Occipital lobe (tissue), 2 donors: ENCODE results near the gene CTBP2. TPM values are rescaled to one million over a fixed set of nuclear protein-coding genes. Genes with fewer than 3 reads are reported as not detected.
A peak's percentile ranks its signal among the peaks of the same experiment; 100 is the strongest.
"Not testable (repeated sequence)": the region's sequence is repeated elsewhere in the genome, so short reads cannot be mapped to it uniquely, and the experiment has no call there.

Source experiments
- DNase-seq: peaks from one replicate; lab custom pipeline; 2025; lab: John Stamatoyannopoulos, UW
- total RNA-seq: library from RNA; depleted of rRNA; stranded (reverse); fragments of >200 nt; gene quantifications from one replicate; pipeline ENCODE4 v1.2.3, GENCODE V29; 2014

The CTBP2 gene
- total RNA-seq, 1 donor from 2014 or later, result 52.9 TPM

DNA sequence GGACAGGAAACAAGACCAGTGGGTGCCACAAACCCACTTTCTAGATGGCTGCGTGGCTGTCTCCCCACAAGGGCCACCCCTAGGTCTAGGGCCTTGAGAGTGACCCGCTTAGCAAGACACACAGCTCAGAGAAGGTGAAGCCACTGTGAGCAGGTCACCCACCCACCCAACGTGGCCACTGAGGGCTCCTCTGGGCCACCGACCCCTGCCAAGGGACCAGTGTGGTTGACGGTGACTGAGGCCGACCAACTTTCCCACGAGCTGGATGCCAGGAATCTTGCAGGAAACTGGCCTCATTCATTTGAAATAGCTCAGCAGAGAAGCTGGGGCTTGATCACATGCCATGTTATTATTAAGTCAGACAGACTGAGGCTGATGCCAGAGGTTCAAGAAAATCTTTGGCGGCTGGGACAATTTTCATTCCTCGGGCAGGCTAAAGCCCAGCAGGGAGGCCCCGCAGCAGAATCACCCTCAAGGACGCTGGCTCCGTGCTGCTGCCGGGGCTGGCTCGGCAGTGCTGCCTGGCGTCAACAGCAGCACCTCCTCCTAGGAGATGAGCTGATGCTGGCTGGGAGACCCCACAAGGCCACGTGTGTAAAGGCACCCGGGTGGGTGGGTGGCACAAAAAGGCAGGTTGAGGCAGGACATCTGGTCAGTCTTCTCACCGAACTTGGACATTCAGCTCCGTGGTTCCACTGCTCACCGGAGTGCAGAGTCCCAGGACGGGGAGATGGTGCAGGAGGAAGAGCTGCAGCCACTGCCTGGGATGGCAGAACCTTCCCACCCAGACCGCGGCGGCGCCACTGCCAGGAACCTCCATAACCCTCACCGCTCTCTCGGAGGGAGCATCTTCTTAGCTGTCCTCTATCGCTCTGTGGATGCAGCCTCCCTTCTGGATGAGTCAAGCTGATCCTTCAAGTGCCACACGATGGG is 160.7 kb downstream of the CTBP2 start:
- DNase-seq, result no peak

DNA sequence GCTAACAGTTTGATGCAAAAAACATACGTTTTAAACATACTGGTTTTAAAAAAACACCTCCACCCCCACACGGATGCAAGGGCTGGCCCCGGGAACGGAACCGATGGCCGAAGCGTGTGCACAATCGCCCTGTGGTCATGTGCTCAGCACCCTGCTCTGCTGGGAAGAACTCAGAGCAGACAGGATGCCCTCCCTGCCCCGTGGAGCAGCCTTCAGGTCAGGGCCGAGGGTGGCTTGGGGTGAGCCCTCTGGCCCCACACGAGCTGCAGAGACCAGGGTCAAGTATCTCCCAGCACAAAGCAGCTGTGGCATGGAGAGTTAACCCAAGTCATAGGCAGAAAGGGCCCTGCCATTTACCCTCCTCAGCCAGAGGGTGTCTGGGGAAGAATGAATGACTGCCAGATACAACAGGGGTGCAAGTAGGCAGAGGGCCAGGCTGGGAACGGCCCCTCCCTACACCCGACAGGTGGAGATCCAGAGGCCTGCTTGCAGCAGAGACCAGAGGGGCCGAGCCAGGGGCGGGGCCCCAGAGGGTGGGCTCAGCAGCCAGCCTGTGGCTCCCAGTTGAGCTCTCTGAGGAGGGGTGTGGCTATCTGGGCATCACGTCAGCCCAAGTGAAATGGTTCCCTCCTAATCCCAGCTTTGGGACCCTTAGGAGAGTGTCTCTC is 161.6 kb downstream of the CTBP2 start:
- no peak for DNase-seq

DNA sequence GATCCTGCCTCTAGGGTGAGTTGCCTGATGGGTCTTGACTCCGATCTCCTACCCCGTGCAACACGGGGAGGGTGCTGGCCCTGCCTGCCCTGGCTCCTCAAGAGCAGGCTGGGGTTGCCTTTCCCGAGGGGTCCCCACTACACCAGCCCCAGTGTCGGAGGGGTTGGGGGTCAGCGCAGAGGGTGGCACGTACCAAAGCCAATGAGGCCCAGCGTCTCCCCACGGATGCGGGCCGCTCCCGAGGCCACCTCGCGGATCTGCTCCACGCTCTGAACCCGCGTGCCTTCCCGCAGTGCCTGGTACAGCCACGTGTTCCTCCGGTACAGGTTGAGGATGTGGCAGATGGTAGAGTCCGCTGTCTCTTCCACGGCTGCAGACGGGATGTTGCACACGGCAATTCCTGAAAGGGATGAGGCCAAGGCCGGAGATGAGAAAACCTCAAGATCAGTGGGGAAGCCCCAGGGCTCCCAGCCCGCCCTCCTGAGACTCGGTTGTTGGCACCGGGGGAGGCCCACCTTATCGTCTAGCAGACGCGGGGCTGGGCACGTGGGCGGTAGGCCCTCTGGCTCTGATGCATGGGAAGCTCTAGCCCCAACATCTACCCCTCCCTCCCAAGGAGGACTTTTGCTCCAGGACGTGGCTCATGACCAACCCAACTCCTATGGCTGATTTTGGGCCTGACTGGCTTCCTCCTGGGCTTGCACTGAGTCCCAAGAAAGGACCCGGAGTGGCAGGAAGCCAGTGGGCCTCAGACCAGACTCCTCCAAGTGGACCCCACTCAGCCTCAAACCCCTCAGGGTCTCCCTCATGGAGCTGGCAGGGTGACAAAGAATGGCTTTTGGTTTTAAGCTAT is 162.4 kb downstream of the CTBP2 start:
- DNase-seq, result no peak

DNA sequence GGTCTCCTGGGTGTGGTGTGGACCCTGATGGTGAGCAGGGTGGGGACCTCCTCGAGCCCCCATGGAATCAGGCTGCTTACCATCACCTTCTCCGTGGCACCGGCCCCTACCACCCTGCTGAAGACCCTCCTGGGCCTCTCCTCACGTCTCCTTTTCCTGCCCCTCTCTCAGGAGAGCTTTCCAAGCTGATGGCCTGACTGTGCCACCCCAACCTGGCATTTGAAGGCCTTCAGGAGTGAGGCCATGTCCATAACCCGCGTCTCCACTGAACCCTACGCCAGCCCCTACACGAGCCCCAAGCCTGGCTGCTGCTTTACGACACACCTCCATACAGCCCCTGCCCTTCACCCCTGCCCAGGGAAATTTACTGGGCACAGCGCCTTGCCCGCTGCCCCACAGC is 163.1 kb downstream of the CTBP2 start:
- no peak for DNase-seq

DNA sequence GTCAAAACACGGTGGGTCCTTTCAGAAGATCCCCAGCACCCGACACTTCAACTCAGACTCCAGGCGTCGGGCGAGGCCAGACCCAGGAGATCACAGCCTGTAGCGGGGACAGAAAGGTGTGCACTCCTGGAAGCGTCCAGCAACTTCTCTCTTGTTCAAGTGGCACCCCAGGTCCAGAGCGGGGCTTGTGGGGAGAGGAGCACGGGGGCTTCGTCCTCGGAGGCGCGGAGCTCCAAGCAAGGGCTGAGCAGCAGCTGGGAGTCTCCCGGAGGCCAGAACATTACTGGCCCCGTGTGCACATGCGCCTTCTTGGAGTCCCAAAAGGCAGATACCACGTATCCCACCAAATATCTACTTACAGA is 163.5 kb downstream of the CTBP2 start:
- DNase-seq, result no peak

DNA sequence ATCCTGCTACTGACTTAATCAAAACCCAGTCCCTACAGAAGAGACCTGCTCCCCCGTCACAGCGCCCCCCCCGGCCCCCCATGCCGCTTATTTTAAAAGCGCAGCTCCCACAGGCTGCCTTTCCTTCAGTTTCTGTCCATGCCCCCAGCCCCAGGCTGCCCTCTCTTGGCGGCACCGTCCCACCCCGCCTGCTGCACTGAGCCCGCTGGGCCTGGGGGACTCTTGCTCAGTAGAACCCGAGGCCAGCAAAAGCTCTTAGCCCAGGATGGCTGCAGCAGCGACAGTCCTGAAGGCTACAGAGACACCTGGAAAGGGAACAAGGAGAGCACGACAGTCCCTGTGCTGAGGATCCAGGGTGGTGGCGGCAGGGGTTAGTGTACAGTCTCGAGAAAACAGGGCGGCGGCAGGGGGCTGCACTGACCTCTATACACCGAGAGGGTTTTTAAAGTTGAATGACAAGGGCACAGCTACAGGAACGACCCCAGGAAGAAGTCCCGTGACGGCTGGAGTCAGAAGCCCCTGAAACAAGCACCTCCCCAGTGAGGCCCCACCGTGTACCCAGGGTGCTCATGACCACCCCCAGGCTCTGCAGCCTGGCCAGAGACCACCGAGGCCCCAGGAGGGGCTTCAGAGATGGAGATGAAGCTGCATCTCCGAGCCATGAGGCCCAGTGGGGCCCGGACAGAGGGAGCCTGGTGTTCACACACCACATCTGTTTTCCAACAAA is 164.1 kb downstream of the CTBP2 start:
- DNase-seq, result no peak

DNA sequence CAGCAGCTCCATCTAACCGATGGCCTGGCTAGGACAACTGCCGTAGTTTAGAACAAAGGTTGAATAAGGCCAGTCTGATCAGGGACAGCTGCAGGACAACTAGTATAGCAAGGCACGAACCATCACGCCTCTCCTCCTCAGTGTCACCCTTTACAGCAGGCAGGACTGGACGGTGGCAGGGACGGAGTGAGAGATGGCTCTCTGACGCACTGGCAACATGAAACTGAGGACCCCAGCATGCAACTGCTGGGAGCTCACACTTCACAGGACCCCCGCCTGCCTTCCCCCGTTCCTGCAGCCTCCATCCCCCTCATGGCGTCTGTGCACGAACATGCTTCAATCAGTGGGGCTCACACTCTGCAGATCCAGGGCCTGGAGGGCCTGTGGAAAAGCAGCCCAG is 164.8 kb downstream of the CTBP2 start:
- DNase-seq, result no peak

DNA sequence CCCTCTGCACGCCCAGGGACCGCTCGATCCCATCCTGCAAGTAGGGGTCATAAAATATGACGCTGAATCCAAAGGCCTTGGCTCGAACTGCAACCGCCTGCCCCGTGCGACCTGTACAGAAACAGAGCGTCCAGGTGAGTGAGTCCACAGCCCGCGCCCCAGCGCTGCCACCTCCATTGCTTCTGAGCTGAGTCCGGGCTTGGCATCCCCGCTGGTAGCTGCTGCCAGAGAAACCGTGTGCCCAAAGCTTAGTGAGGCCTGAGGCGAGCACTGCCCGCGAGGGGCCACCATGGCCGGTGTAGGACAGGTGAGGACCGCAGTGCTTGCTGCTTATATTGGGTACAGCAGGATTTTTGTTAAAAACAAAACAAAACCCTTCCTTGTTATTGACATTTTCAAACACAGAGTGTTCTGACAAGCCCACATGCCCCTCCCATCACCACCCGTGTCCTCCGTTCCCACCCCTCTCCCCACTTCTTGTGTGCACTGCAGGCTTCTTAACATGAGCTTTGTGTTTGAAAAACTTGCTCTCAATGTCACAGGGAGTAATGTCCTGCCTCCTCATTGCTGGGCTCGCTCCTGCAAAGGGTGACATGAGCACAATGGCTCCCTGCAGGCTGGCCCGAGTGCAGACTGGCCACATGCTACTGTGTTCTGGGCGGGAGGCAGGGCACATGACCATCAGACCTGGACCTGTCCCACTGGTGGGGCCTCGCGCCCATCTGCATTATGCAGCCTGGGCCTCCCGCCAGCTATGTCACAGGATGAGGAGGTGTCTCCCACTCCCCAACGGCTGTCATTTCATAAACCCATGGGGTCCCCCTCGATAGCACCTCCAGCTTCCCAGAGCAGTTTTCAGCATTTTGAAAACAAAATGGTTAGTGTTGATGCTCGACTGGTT is 165.5 kb downstream of the CTBP2 start:
- no peak for DNase-seq

DNA sequence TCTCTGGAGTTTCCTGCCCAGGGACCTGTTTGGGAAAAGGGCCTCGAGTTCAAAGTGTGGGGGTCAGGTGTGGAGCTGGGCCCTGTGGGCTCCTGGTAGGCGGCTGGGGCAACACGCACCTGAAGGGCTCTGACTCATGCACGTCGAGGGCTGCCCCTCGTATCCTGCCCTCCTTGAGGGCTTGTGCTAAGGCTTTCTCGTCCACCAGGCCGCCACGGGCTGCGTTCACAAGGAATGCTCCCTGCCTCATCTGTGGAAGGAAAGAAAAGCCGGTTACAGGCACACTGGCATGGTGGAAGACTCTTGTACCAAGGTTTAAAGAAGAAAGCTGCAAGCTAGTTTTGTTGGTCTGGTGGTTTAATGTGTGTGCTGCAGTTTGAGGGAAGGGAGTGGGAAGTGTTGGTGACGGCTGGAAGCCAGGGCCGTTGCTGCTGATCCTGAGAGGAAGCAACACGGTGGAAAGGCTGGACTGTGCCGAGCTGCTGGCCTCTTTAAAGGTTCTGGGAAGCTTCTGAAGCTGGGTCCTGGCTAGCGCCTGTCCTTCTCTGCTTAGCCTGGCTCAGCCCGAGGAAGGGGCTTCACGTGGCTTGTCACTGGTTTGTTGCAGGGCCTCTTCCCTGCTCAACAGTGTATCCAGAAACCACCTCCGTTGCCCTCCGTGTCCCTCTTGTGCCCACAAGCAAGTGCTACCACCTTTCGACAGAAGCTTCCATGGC is 166.5 kb downstream of the CTBP2 start:
- no peak for DNase-seq

DNA sequence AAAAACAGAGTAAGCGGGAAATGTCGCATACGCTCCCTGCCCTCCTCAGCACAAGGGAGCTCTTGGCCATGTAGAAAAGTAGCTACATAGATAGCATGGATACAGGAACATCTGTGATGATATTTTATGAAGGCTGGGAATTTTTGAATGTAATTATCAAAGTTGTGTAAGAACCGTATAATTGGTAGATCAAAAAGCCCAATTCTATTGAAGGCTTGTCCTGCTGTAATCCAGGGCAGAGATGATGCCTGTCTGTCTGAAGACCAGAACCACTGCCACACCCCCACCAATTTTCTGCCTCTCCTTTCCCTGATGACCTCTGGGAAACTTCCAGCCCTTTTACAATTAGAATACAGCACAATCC is 167.0 kb downstream of the CTBP2 start:
- DNase-seq, result no peak

DNA sequence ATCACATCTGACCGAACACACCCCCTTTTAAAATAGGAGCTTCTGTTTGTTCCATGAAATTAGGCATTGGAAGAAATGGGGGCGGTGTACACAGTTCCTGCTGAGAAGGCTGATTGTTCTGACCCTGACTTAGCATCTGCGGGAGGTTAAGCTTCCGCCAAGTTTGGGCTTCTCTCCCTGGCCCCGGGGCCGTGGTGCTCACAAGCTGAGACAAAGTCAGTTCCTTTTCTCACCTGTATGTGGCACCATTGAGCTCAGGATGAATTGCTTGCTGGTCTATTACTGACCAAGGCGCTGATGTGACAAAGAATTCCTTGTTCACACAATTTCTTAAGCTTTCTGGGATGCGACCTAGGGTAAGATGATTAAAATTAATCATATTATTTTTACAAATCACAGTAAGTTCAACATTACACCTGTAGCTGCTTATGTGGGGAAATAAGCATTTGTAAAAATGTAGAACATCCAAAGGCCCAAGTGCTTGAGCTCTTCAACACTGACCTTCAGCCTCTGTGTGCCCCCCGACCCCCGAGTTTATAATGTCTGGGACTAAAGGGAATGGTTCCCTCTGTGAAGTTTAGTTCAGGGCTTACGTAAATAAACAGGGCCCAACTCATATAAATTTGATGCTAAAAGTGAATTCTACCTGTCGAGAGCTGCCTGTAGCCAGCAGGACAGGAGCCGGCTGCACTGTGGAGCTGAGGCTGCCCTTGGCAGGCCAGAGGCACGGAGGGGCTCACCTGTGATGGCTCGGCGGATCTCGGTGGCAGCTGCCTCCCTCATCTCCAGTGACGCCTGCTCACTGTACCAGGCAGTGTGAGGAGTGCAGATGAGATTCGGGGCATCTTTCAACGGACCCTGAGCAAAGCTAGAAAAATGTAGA is 167.7 kb downstream of the CTBP2 start:
- DNase-seq, result peak; percentile 53

DNA sequence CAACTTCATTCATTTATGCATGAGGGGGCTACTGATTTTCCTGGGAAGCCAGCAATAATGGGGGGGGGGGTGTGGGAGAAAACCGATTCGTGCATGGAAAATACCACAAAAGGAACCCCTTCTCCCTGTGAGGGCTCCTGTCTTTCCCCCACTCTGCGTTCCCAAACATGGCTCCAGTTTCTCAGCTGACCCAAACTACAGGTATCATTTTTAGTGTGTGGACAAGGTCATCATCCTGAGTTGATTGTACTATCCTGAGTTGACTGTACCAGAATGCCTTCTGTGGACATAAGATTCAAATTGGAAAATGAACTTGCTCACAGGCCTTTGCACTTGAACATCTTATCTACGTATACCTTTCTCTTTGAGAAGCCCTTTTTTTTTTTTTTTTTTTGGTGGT is 168.5 kb downstream of the CTBP2 start:
- no peak for DNase-seq

DNA sequence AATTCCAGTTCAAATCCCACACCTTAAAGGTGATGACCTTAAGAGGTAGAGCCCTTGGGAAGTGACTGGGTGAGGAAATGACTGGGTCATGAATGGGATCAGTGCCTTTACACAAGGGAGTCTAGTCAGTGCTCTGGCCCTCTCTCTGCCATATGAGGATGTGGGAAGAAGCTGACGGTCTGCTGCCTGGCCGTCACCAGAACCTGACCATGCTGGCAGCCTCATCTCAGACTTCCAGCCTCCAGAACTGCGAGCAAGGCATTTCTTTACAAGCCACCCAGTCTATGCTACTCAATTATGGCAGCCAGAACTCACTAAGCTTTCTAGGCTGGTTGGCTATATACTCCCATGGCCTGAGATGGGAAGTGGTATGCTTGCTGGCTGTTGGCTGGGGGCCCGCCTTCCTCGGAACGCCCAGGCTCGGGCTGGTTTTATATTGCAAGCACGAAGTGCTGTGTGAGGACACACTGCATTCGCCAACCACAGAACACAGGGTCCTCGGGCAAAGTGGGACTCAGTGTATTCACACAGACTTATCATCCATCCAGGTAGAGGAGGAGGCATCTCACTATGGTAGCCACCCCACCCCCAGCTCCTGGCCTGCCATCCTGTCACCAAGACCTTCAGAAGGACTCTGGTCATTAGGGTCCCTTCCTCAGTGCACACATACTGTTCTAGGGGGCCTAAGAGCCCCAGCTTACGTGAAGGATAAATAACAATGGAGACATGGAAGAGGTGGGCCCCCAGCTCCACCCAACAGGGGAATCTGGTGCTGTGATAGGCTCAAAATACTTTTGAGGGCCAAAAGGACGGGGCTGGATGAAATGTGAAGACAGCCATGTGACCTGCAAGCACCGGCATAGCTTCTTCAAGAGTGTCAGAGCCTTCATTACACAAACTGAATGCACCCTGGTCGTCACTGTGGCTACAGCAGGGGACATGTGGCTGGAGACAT is 169.4 kb downstream of the CTBP2 start:
- no peak for DNase-seq

DNA sequence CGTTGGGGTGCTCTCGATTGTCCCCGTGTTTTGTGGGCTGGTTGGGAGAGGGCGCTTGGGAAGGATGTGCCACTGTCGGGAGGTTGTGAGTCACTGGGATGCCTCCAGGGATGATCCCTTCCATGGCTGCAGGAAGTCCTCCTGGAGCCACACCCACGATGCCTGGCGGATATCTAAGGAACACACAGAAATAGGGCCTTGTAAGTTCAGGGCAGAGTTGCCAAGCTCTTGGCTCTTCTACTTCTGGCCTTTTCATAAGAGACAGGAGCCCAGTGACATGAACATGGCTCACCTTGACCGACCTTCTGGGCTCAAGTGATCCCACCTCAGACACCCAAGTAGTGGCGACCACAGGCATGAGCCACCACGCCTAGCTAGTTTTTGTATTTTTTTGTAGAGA is 170.8 kb downstream of the CTBP2 start:
- no peak for DNase-seq

DNA sequence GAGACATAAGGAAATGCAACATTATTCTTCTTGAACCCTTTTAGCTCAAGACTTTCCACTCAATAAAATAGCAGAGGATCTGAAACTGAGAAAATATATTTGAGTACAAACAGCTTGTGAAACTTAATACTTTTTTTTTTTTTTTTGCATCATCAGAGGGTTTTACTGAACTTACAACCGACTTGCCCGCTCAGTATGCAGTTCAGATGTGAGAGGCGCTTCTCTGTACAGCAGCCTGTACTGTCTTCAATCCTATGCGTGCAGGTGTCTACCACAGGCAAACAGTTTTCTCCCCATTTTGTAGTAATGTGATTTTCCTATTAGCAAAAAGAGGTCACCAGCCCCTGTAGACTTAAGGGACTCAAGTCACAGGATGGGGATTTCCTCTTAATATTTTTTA is 171.6 kb downstream of the CTBP2 start:
- DNase-seq, result not testable (repeated sequence)

DNA sequence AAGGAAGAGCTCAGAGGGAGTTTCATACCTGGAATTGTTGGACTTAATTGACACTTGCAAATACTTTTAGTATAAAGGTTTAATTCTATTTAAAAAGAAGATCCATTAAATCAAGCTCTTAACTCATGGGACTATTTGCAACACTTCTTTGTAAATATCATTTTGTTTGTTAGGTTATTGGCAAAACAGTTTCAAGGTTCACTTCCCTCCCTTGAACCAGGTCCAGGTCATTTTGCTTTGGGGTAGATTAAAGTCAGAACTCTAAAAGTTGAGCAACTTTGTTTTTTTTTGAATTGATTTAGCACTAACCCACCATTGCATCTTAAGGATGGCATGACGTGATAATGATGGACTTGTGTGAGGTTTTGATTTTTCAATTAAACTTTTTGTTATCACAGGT is 172.6 kb downstream of the CTBP2 start:
- no peak for DNase-seq

DNA sequence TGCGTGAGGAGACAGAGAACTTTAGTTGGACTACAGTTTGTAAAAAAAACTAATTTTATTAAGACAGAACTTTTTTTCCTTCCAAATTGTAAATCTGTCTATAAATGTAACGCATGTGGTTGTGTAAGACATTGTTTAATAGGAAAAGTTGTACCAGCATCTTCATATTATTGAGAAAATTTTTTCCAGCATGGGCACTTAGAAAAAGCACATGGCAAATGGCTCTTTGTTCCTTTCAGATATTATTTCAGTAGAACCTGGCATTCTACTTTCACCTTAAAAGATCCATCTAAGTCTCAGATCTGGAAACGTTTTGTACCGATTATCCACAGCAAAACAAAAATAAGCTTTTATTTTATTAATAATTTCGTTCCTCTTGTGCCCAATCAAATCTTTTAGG is 175.2 kb downstream of the CTBP2 start:
- DNase-seq, result no peak

DNA sequence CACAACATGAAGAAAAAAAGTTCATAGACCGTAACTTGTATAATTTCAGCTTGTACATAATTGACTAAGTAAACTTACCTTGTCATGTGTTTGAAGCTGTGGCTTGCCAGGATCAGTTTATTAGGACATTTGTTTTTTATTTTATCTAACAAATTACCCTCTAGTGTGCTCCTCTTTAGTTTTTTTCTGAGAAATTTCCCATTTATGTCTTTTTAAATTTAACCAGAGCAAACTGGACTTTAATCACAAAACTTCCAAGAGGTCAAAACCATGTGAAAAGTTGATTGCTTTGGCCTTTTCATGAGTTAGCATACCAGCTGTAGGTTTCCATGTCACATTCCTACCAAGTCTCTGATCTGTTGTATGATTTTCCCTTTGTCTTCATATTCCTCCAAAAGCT is 176.0 kb downstream of the CTBP2 start:
- DNase-seq, result no peak
